Ovary (tissue), 9 donors: ENCODE measurements around the gene STAC2. TPM values are rescaled to one million over a fixed set of nuclear protein-coding genes. Genes with fewer than 3 reads are reported as not detected.

Experiments
- DNase-seq, 5 donors: peaks; one replicate each; pipeline ENCODE4 v3.0.0-alpha.2; 2019 to 2020
- H3K27ac ChIP-seq, 2 donors: fragments of 200-600 bp; one replicate each; pipeline versions ENCODE4 v1.5.1 to v1.8.0; 2019 to 2022
- H3K27me3 ChIP-seq: fragments of 200-600 bp; one replicate; pipeline ENCODE4 v1.8.0; 2022
- H3K36me3 ChIP-seq: fragments of 200-600 bp; sonication (generic); one replicate; pipeline ENCODE4 v1.5.1; 2019
- H3K4me1 ChIP-seq: one replicate; pipeline ENCODE4 v1.8.1; 2013; ENCODE audit warnings: mild to moderate bottlenecking, moderate library complexity; ENCODE audit not compliant: insufficient read depth
- H3K4me3 ChIP-seq: fragments of 200-600 bp; sonication (generic); one replicate; pipeline ENCODE4 v1.5.1; 2017
- H3K9me3 ChIP-seq, 2 donors: fragments of 200-600 bp in 1 of 2; sonication (generic) in 1 of 2; one replicate each; pipeline versions ENCODE4 v1.5.1 to v1.8.1; 2013 to 2019; ENCODE audit warnings: mild to moderate bottlenecking in 1 of 2, moderate library complexity in 1 of 2
- CTCF ChIP-seq, 3 donors: fragments of 450-650 bp in 2 of 3; fragments of 200-600 bp in 1 of 3; IDR thresholded peaks; one replicate each; pipeline versions ENCODE4 v1.5.1 to v1.8.0; 2016 to 2022; ENCODE audit warnings: antibody characterized with exemption in 3 of 3, mild to moderate bottlenecking in 1 of 3
- EP300 ChIP-seq: sonication (generic); formaldehyde crosslinking; IDR thresholded peaks from one replicate; pipeline ENCODE4 v1.6.1; 2017; ENCODE audit warnings: antibody characterized with exemption
- POLR2A ChIP-seq: fragments of 450-650 bp; IDR thresholded peaks from one replicate; pipeline ENCODE4 v1.6.1; 2017; ENCODE audit warnings: antibody characterized with exemption, mild to moderate bottlenecking, moderate library complexity
- WGBS, 3 donors: extraction: QIAGEN DNeasy Blood & Tissue Kit in 1 of 3; methylation state at CpG; one replicate each; pipeline versions ENCODE4 v1.1.5 to v1.1.7; 2013 to 2017; 5-methylcytosine and 5-hydroxymethylcytosine counted together
- intact Hi-C, 4 donors: fragments of 100-400 bp; cut with DNase I; formaldehyde crosslinking; loops; one replicate each; pipeline versions ENCODE4 v1.11.0 to v1.15.1; 2022 to 2023
- polyA plus RNA-seq, 2 donors: library from polyadenylated mRNA; stranded (reverse); fragments of 200-250 nt in 1 of 2; fragments of 350-450 nt in 1 of 2; fragmentation: Illumina TruSeq in 1 of 2; extraction: RNeasy Lipid Tissue Mini Kit (QIAGEN cat#74804) in 1 of 2; gene quantifications; one replicate each; pipeline ENCODE4 v1.2.3, GENCODE V29; 2013 to 2014
- total RNA-seq, 7 donors: library from RNA; depleted of rRNA in 2 of 7; stranded (reverse); fragments of >200 nt in 2 of 7; fragmentation: NEBNext Ultra II Directional in 3 of 7; extraction: Animal tissue kit (Norgen Biotek cat#: 25700) in 3 of 7; gene quantifications; one replicate each; pipeline versions ENCODE4 v1.1.0 to v1.2.4, GENCODE V29; 2016 to 2023
- donor health status: DM: no; HTN: no; CAD: no; lungs with moderate emphysema.
- donor health status: DM: no; HTN: no; CAD: no.
- donor health status: Bipolar disorder and iron deficiency.
- donor health status: DM: yes; HTN: yes; CAD: no.
- donor health status: DM: no; HTN: no; CAD: no.
- donor health status: DM: yes; HTN: yes; CAD: no.

Gene STAC2
- total and polyA plus RNA-seq, 9 donors, result 0.29 to 5.4 (median 0.70) TPM; not detected in 1

DNA sequence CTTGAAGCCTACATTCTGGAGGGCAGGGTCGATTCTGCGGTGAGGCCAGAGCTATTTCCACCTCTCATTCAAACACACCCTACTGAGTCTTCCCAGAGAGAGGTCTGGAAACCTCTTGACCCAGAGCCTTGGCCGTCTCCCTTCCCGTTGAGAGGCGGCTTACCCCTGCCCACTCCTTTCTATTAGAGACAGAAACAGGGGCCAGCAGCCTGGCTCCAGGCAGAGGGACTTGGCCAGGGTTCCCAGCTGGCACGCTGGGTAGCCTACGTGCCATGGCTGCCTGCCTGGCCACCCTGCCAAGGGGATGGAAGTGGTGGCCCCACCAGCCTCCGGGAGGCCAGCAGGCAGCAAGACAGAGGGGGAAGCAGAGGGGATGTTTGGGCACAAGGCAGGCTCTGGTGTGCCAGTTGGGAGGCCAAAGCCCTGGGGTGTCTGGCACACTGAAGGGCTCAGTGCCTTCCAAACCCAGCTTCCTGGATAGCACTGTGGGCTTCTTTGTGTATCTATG, 6.0 kb downstream of the STAC2 start:
- intact Hi-C loops, result loop anchor here in 1 of 4 donors (10.0 kb wide), 1 partner anchor 845 kb away; the partner anchor contains the start of gene THRA
- TF ChIP-seq CTCF (IDR thresholded peaks at IDR 0.05) (no peak), POLR2A (no peak), EP300 (no peak)
- Histone ChIP-seq H3K9me3 (no peaks in the 10 kb centered on the region), H3K27ac (no peak overlapping the region), H3K4me1 (no peaks in the 10 kb centered on the region), H3K27me3 (no peaks in the 10 kb centered on the region), H3K36me3 (no peaks in the 10 kb centered on the region), H3K4me3 (no peak overlapping the region)
- whole genome bisulfite sequencing, 3 donors, result 56 to 70% (median 58%) methylated on average over 8 of the region's 8 CpGs
- DNase-seq, result no peak

DNA sequence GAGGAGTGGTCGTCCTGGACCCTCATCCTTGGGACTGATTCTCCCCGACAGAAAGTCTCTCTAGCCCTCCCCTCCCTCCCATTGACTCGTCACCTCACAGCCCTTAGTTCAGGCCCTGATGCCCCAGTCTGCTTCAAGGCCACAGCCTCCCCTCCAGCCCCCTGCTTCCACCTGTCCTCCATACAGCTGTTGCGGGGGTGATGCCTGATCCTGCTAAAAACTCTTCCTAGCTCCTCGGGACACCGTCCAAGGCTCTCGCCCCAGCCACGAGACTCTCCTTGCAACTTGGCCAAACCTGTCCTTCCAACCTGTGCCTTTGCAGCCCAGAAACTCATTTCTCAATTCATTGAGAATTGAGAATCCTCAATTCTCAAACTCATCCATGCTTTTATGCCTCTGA, 6.8 kb downstream of the STAC2 start:
- no peaks in the 10 kb centered on the region for H3K36me3 ChIP-seq
- no peaks in the 10 kb centered on the region for H3K27me3 ChIP-seq
- WGBS, 3 donors, result 14 to 38% (median 19%) methylated on average over 8 of the region's 8 CpGs
- DNase-seq, result no peak
- TF ChIP-seq EP300 (no peak), CTCF (IDR thresholded peaks at IDR 0.05) (no peak), POLR2A (no peak)
- intact Hi-C loops, result no loop called here
- no peak overlapping the region for H3K4me3 ChIP-seq
- no peaks in the 10 kb centered on the region for H3K4me1 ChIP-seq
- H3K9me3 ChIP-seq, result no peaks in the 10 kb centered on the region
- H3K27ac ChIP-seq, result no peak overlapping the region

- WGBS, 3 donors, result 22 to 32% (median 27%) methylated on average over 24 of the region's 24 CpGs
Measured at GRCh38 chr17:39217734-39218369, 7.9 kb downstream of the STAC2 start.

DNA sequence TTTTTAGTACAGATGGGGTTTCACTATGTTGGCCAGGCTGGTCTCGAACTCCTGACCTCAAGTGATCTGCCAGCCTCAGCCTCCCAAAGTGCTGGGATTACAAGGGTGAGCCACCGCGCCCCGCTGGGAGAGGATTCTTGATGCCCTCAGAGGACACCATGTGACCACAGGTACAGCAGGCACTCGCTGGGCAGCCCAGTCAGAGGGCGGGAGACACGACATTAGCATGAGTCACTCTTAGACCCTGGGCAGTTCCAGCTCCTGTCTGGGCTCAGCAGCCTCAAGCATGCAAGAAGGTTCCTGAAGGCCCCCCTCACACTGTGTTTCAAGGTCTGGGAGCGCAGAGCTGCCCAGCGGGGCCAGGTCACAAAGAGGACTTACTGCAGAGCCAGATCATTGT, 11.9 kb downstream of the STAC2 start:
- Histone ChIP-seq H3K27me3 (no peaks in the 10 kb centered on the region), H3K4me3 (no peak overlapping the region), H3K4me1 (peaks cover 3% of the 10 kb centered on the region), H3K27ac (no peak overlapping the region), H3K9me3 (no peaks in the 10 kb centered on the region), H3K36me3 (no peaks in the 10 kb centered on the region)
- DNase-seq, result no peak
- intact Hi-C loops, result no loop called here
- TF ChIP-seq EP300, result no peak
- TF ChIP-seq POLR2A, result no peak
- WGBS, 3 donors, result 81 to 84% (median 82%) methylated on average over 9 of the region's 9 CpGs

More at GRCh38 chr17:39217734-39218369, 7.9 kb downstream of the STAC2 start:
- TF ChIP-seq EP300 (no peak), POLR2A (no peak), CTCF (IDR thresholded peaks at IDR 0.05) (no peak)
- H3K9me3 ChIP-seq, result no peaks in the 10 kb centered on the region
- H3K27me3 ChIP-seq, result no peaks in the 10 kb centered on the region
- DNase-seq, result no peak
- H3K4me1 ChIP-seq, result no peaks in the 10 kb centered on the region
- H3K36me3 ChIP-seq, result no peaks in the 10 kb centered on the region
- no peak overlapping the region for H3K4me3 ChIP-seq
- H3K27ac ChIP-seq, result no peak overlapping the region
- intact Hi-C loops, result no loop called here

- no peak for TF ChIP-seq CTCF (IDR thresholded peaks at IDR 0.05)
- no peak for TF ChIP-seq EP300
- no peak for TF ChIP-seq POLR2A
- intact Hi-C loops, result no loop called here
- no peak overlapping the region for H3K27ac ChIP-seq
- H3K36me3 ChIP-seq, result no peaks in the 10 kb centered on the region
- H3K4me3 ChIP-seq, result no peak overlapping the region
- WGBS, 3 donors, result 68 to 79% (median 75%) methylated on average over 16 of the region's 16 CpGs
- no peaks in the 10 kb centered on the region for H3K27me3 ChIP-seq
- no peak for DNase-seq
- H3K4me1 ChIP-seq, result peaks cover 3% of the 10 kb centered on the region
- H3K9me3 ChIP-seq, result no peaks in the 10 kb centered on the region
Measured at GRCh38 chr17:39212841-39213480, 12.8 kb downstream of the STAC2 start.
